H1 (cell line): ENCODE results near the gene SOX2. TPM values are rescaled to one million over a fixed set of nuclear protein-coding genes. Genes with fewer than 3 reads are reported as not detected.

ENCODE experiments used
- CTCF ChIA-PET: fragments of 300-600 bp; sonication (Branson Sonifier 250); formaldehyde crosslinking; loops from one replicate; lab custom pipeline; 2021; ENCODE audit not compliant: partially characterized antibody; lab: Charles Lee
- POLR2A ChIA-PET: fragments of 300-600 bp; sonication (Branson Sonifier 250); formaldehyde crosslinking; loops from one replicate; lab custom pipeline; 2021; ENCODE audit warnings: inconsistent platforms; ENCODE audit not compliant: partially characterized antibody; lab: Charles Lee
- DNase-seq, 2 experiments: peaks; one replicate each; pipeline versions ENCODE4 v3.0.0 to v3.0.0-alpha.2; 2010 to 2022; ENCODE audit warnings: low spot score in 2 of 2, low read depth in 1 of 2, mixed read lengths in 1 of 2
- FAIRE-seq: peaks from 2 replicates; lab custom pipeline; 2011; peaks lifted over from hg19 to GRCh38; lab: Jason Lieb, UNC
- H2AFZ ChIP-seq: 2 replicates; pipeline ENCODE4 v1.8.1; 2012; ENCODE audit warnings: low read length, inconsistent platforms
- H2AK5ac ChIP-seq: 2 replicates; pipeline ENCODE4 v1.6.1; 2013; ENCODE audit warnings: low read depth, low read length
- H2BK120ac ChIP-seq: replicated peaks from 2 replicates; pipeline ENCODE3; 2013; ENCODE audit warnings: low read depth, low read length, inconsistent platforms
- H2BK12ac ChIP-seq: 2 replicates; pipeline ENCODE4 v1.6.1; 2013; ENCODE audit warnings: low read depth, low read length
- H2BK15ac ChIP-seq: 2 replicates; pipeline ENCODE4 v1.6.1; 2013; ENCODE audit warnings: low read length
- H2BK20ac ChIP-seq: 2 replicates; pipeline ENCODE4 v1.6.1; 2013; ENCODE audit warnings: low read length
- H2BK5ac ChIP-seq: 2 replicates; pipeline ENCODE4 v1.6.1; 2013; ENCODE audit warnings: low read depth, low read length
- H3K14ac ChIP-seq: 2 replicates; pipeline ENCODE4 v1.6.1; 2013; ENCODE audit warnings: inconsistent platforms; ENCODE audit not compliant: insufficient read length
- H3K18ac ChIP-seq: 2 replicates; pipeline ENCODE4 v1.6.1; 2013; ENCODE audit warnings: low read length; ENCODE audit errors: extremely low read depth
- H3K23ac ChIP-seq: 2 replicates; pipeline ENCODE4 v1.6.1; 2013; ENCODE audit warnings: inconsistent platforms; ENCODE audit not compliant: insufficient read length
- H3K23me2 ChIP-seq: 2 replicates; pipeline ENCODE4 v1.6.1; 2013; ENCODE audit warnings: low read depth, low read length
- H3K27ac ChIP-seq: 2 replicates; pipeline ENCODE4 v1.6.1; 2011; ENCODE audit warnings: low read depth, low read length, inconsistent platforms
- H3K27me3 ChIP-seq, 4 experiments: replicated peaks in 1 of 4; 1 replicate in 1 of 4; 2 replicates in 3 of 4; pipeline versions ENCODE4 v1.6.1 to v1.8.1; 2011 to 2013; ENCODE audit warnings: low read length in 3 of 4, mild to moderate bottlenecking in 3 of 4, inconsistent platforms in 2 of 4, mixed read lengths in 2 of 4, moderate library complexity in 1 of 4; ENCODE audit not compliant: control insufficient read depth in 3 of 4, insufficient read depth in 3 of 4; ENCODE audit errors: extremely low read depth in 1 of 4
- H3K36me3 ChIP-seq, 4 experiments: 2 replicates each; pipeline versions ENCODE4 v1.6.1 to v1.8.1; 2011 to 2013; ENCODE audit warnings: mild to moderate bottlenecking in 4 of 4, low read length in 3 of 4, moderate library complexity in 2 of 4, control low read depth in 1 of 4, inconsistent platforms in 1 of 4; ENCODE audit not compliant: insufficient read depth in 4 of 4, control insufficient read depth in 2 of 4
- H3K4ac ChIP-seq: replicated peaks from 2 replicates; pipeline ENCODE3; 2013; ENCODE audit warnings: low read length, low read depth, mixed read lengths, inconsistent platforms; ENCODE audit not compliant: insufficient read length
- H3K4me1 ChIP-seq, 4 experiments: replicated peaks in 1 of 4; 1 replicate in 1 of 4; 2 replicates in 3 of 4; pipeline versions ENCODE4 v1.6.1 to v1.8.1; 2011 to 2013; ENCODE audit warnings: low read length in 3 of 4, inconsistent platforms in 2 of 4, mixed read lengths in 1 of 4; ENCODE audit not compliant: insufficient read depth in 4 of 4, control insufficient read depth in 3 of 4
- H3K4me2 ChIP-seq, 2 experiments: 2 replicates each; pipeline versions ENCODE4 v1.6.1 to v1.8.1; 2011 to 2013; ENCODE audit warnings: low read depth in 2 of 2, low read length in 2 of 2, control low read depth in 1 of 2, inconsistent platforms in 1 of 2, mild to moderate bottlenecking in 1 of 2; ENCODE audit not compliant: insufficient read depth in 1 of 2
- H3K4me3 ChIP-seq, 4 experiments: fragments of 200-600, 300-600 bp in 1 of 4; sonication (generic), shearing (Covaris generic), sonication (Bioruptor Twin) in 1 of 4; 2 replicates each; pipeline versions ENCODE4 v1.5.1 to v1.8.1; 2011 to 2016; ENCODE audit warnings: low read length in 4 of 4, low read depth in 3 of 4, control low read depth in 2 of 4, inconsistent platforms in 2 of 4, mild to moderate bottlenecking in 2 of 4, mixed read lengths in 1 of 4, moderate library complexity in 1 of 4; ENCODE audit not compliant: insufficient read depth in 2 of 4; ENCODE audit errors: extremely low read depth in 1 of 4
- H3K56ac ChIP-seq: replicated peaks from 2 replicates; pipeline ENCODE3; 2013; ENCODE audit warnings: low read depth, mild to moderate bottlenecking, mixed read lengths, low read length, inconsistent platforms; ENCODE audit not compliant: insufficient read length
- H3K79me1 ChIP-seq: 2 replicates; pipeline ENCODE4 v1.6.1; 2013; ENCODE audit warnings: low read depth, low read length, control low read depth
- H3K79me2 ChIP-seq, 2 experiments: 2 replicates each; pipeline versions ENCODE4 v1.6.1 to v1.8.1; 2012 to 2013; ENCODE audit warnings: low read length in 2 of 2, mild to moderate bottlenecking in 2 of 2, inconsistent platforms in 1 of 2; ENCODE audit not compliant: insufficient read depth in 2 of 2, control insufficient read depth in 1 of 2
- H3K9ac ChIP-seq, 4 experiments: replicated peaks in 1 of 4; 1 replicate in 1 of 4; 2 replicates in 3 of 4; pipeline versions ENCODE4 v1.6.1 to v1.8.1; 2011 to 2013; ENCODE audit warnings: low read depth in 3 of 4, low read length in 3 of 4, control low read depth in 2 of 4, mild to moderate bottlenecking in 2 of 4, moderate library complexity in 2 of 4, inconsistent platforms in 1 of 4; ENCODE audit errors: extremely low read depth in 1 of 4
- H3K9me3 ChIP-seq, 2 experiments: 2 replicates each; pipeline versions ENCODE4 v1.6.1 to v1.8.1; 2012 to 2013; ENCODE audit warnings: mild to moderate bottlenecking in 2 of 2, moderate library complexity in 2 of 2, control low read depth in 1 of 2, inconsistent platforms in 1 of 2, low read depth in 1 of 2, low read length in 1 of 2, mixed read lengths in 1 of 2; ENCODE audit not compliant: insufficient read depth in 2 of 2
- H4K20me1 ChIP-seq, 2 experiments: replicated peaks in 1 of 2; 2 replicates each; pipeline versions ENCODE3 to v1.8.1; 2011 to 2013; ENCODE audit warnings: inconsistent platforms in 2 of 2, low read length in 2 of 2, mild to moderate bottlenecking in 1 of 2; ENCODE audit not compliant: insufficient read depth in 2 of 2, control insufficient read depth in 1 of 2
- H4K5ac ChIP-seq: 2 replicates; pipeline ENCODE4 v1.6.1; 2013; ENCODE audit warnings: low read length, low read depth, mixed read lengths, inconsistent platforms; ENCODE audit not compliant: insufficient read length
- H4K8ac ChIP-seq: 2 replicates; pipeline ENCODE4 v1.8.0; 2013; ENCODE audit warnings: mild to moderate bottlenecking, moderate library complexity, low read length, inconsistent platforms; ENCODE audit not compliant: insufficient read depth; ENCODE audit errors: extremely low read depth
- H4K91ac ChIP-seq: replicated peaks from 2 replicates; pipeline ENCODE3; 2013; ENCODE audit warnings: low read length, mixed read lengths, inconsistent platforms; ENCODE audit not compliant: insufficient read length
- KDM5A ChIP-seq: fragments of 200-600 bp; IDR thresholded peaks from 2 replicates; pipeline ENCODE4 v1.7.1; 2012; ENCODE audit warnings: mild to moderate bottlenecking, low read length, inconsistent platforms, mixed read lengths
- SAP30 ChIP-seq: fragments of 300-600 bp; sonication (generic); IDR thresholded peaks from 2 replicates; pipeline ENCODE4 v1.7.1; 2012; ENCODE audit warnings: low read length, moderate library complexity, mild to moderate bottlenecking, inconsistent platforms; ENCODE audit not compliant: insufficient read depth, insufficient replicate concordance
- YY1 ChIP-seq: IDR thresholded peaks from 2 replicates; pipeline ENCODE4 v1.6.1; 2011; ENCODE audit warnings: low read depth, mild to moderate bottlenecking, low read length
- WGBS, 2 experiments: shearing (Covaris generic) in 1 of 2; methylation state at CpG; one replicate each; pipeline versions ENCODE4 v1.1.6 to v1.1.7; 2013 to 2015; ENCODE audit warnings: low lambda C conversion rate in 2 of 2, mixed read lengths in 2 of 2, inconsistent platforms in 1 of 2, low coverage in 1 of 2, missing lambda C conversion rate in 1 of 2; ENCODE audit not compliant: insufficient replicate concordance in 2 of 2, insufficient coverage in 1 of 2, insufficient read length in 1 of 2; ENCODE audit errors: extremely low coverage in 1 of 2, missing lambda C conversion rate in 1 of 2; 5-methylcytosine and 5-hydroxymethylcytosine counted together
- polyA plus RNA-seq, 7 experiments: library from polyadenylated mRNA; depleted of rRNA in 3 of 7; stranded (reverse) in 5 of 7; unstranded in 2 of 7; fragments of >200 nt in 5 of 7; fragments of 200-250 nt in 2 of 7; gene quantifications; 1 replicate in 5 of 7; 2 replicates in 1 of 7; 4 replicates in 1 of 7; pipeline versions ENCODE4 v1.2.1 to v1.2.3, GENCODE V29; 2011 to 2013; ENCODE audit warnings: missing spikeins in 2 of 7, mixed read lengths in 2 of 7
- total RNA-seq: library from RNA; stranded (reverse); fragmentation: NEBNext Ultra II Directional; extraction: Animal tissue kit (Norgen Biotek cat#: 25700); gene quantifications from 2 replicates; pipeline ENCODE4 v1.2.1, GENCODE V29; 2021

SOX2 gene
- total and polyA plus RNA-seq, 2 of the 8 experiments (the other 6 are each of a cell fraction or from before 2014, with no cell fraction given) = 149 to 247 TPM

DNA sequence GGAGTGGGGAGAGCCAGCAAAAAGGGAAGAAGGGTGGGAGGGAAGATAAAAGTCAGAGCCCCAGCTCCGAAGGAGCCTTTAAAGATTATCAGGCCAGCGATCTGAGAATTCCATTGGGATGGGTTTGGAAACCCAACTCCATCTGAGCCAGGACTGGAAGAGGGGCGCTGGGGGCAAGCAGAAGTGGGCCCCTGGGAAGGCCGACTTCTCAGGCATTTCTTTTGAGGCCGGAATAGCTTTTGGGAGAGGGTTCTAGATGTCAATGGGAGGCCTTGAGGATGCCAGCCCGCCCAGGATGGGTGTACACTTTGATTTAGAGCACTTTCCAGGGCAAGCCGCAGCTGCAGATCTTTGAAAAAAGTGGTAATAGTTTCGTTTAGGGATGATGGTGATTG is 6.6 kb upstream of the SOX2 start:
- ChIA-PET POLR2A (interaction anchor here (1.0 to 2.0 kb wide), 4 partner anchors 9 to 17 kb away, joined by 3 to 7 read pairs (median 5); no protein-coding TSS in a partner anchor), CTCF (interaction anchor here (0.6 to 1.2 kb wide), 4 partner anchors 13 to 378 kb away, joined by 3 read pairs; no protein-coding TSS in a partner anchor)
- Histone ChIP-seq H4K8ac (no peak overlapping the region), H3K9ac (no peak overlapping the region), H3K79me2 (no peaks in the 10 kb centered on the region; a peak in 1 of 4 replicates), H3K4me1 (peaks cover 9 to 45% (median 27%) of the 10 kb centered on the region in 4 experiments), H3K4me2 (peak overlapping the region in 1 of 2 experiments; percentile 86; a peak in 1 of 4 replicates), H2AFZ (no peak overlapping the region), H2BK120ac (peak overlapping the region; percentile 12), H4K5ac (no peak overlapping the region), H2BK20ac (peak overlapping the region; percentile 96; the same call in 1 of the 2 replicates), H2AK5ac (no peak overlapping the region; the same call in 1 of the 2 replicates), H3K4me3 (no peak overlapping the region; a peak in 1 of 8 replicates), H3K4ac (no peak overlapping the region), H2BK15ac (peak overlapping the region; percentile 25; the same call in 1 of the 2 replicates), H3K27ac (no peak overlapping the region), H2BK5ac (peak overlapping the region; percentile 82; the same call in 1 of the 2 replicates), H3K56ac (no peak overlapping the region), H3K14ac (no peak overlapping the region), H3K18ac (peak overlapping the region; percentile 81), H3K23me2 (peaks cover 14% of the 10 kb centered on the region), H3K27me3 (peaks cover 0 to 26% (median 15%) of the 10 kb centered on the region in 4 experiments; a peak in 5 of 7 replicates), H3K23ac (no peak overlapping the region), H4K91ac (peak overlapping the region; percentile 46), H3K9me3 (no peaks in the 10 kb centered on the region), H3K36me3 (no peaks in the 10 kb centered on the region), H2BK12ac (peak overlapping the region; percentile 96; the same call in 1 of the 2 replicates), H4K20me1 (no peaks in the 10 kb centered on the region), H3K79me1 (no peaks in the 10 kb centered on the region)
- DNase-seq (peak in 1 of 2 experiments; percentile 46), FAIRE-seq (no peak)
- 47% methylated on average over 8 of the region's 8 CpGs; no CpG with 5 or more reads in 1 of the 2 experiments for WGBS, 2 experiments
- TF ChIP-seq YY1 (no peak), SAP30 (no peak), KDM5A (no peak)
